ENCODE results near the gene ATCAY. TPM values are rescaled to one million over a fixed set of nuclear protein-coding genes. Genes with fewer than 3 reads are reported as not detected.
"Not testable (repeated sequence)": the region's sequence is repeated elsewhere in the genome, so short reads cannot be mapped to it uniquely, and the experiment has no call there.

Gene ATCAY
- total RNA-seq, 1 donor: under 0.01 TPM

DNA sequence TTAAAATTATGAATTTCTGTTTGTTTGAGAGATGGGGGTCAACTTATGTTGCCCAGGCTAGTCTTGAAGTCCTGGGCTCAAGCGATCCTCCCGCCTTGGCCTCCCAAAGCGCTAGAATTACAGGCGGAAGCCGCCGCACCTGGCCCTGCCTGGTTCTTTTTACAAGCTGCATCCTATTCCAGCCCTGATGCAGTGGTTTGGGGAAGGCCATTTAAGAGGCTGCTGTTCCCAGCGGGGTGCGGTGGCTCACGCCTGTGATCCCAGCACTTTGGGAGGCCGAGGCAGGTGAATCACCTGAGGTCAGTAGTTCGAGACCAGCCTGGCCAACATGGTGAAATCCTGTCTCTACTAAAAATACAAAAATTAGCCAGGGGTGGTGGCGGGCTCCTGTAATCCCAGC lies 87.5 kb downstream of the ATCAY start:
- not testable (repeated sequence) for DNase-seq (ENCODE audit: low read depth in 2 of 3, low spot score in 2 of 3)

DNA sequence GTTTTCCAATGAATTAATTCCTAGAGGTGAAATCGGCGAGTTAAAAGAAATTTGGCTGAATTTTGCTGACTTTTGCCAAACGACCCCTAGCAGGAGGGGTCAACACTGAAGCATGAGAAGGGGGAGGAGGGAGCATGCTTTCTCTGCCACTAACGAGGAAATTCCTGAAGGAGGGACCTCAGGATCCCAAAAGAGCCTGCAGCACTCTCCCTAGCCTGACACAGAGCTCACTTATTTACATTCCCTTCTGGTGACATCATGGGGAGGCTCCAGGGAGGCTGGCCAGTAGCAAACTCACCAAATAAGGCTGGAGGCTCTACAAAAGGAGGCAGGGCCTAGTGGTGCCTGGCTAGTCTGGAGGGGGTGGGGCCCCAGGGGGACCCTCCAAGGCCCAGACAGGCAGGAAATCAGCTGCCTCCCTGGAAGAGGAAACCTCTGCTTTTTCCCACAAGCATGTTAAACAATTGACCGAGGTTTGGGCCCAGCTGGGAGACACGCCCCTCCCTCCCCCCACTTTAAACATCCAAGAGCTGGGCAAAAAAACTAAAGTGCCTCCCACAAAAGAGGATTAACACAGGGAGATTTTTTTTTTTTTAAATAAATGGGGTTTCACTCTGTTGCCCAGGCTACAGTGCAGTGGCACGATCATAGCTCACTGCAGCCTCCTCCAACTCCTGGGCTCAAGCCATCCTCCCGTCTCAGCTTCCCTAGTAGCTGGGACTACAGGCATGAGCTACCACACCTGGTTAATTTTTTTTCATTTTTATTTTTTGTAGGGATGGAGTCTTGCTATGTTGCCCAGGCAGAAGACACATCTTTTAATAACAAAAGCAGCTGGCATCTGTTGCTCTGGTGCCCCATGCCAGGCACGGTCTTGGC lies 88.3 kb downstream of the ATCAY start:
- DNase-seq (ENCODE audit: low read depth in 2 of 3, low spot score in 2 of 3): no peak

DNA sequence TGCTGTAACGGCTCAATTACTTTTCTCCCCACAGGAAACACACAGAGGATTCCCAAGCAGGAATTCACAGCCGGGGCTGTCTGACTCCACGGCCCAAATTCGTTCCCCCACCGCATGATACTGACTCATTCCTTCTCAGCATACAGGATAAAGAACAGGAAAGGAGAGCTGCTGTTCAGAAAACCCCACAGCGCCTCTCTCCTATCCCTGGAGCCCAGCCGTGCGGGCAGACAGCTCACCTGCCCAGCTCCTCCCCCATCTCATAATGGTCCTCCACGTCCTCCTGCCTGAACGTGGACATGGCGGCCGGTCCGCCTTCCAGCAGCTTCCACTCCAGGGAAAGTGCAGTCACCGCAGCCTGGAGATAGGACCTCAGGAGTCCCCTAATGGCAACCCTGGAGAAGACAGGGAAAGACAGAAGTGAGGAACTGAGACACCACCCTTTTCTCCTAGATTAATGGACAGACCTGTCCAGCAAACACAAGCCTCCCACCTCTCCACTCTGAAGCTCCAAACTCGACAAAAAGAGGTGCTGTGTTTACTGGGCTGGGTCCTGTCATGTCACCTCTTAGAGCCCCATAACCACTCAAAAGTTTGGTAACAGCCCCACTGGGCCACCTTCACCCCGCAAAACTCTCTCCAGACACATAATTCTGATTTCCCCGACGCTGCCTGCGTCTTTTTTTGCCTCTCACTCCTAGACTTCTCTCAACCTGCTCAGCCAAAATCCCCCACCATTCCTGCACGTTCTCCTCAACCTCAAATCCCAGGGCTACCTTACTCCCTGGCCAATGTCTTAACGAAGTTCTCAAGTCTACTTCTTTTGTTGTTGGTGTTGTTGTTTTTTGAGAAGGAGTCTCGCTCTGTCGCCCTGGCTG lies 89.2 kb downstream of the ATCAY start:
- no peak for DNase-seq (ENCODE audit: low read depth in 2 of 3, low spot score in 2 of 3)

DNA sequence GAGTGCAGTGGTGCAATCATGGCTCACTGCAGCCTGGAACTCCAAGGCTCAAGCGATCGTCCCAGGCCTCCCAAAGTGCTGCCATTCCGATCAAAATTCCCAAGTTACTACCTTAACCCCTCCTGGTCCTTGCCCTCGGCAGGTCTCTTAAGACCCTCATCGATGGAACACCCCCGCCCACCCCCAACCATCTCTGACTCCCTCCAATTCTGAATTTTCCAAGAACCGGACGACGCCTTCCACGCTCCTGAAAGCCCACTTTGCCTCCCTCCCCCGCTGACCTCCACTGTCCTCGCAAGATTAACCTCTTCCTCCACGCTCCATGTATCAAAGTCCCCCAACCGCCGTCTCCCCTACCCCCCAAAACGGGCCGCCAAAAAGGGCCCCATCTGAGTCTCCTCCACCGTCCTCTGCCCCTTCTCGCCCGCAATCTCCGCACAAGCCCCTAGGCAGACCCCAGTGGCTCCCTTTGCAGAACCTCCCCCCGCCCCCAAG lies 89.9 kb downstream of the ATCAY start:
- DNase-seq (ENCODE audit: low read depth in 2 of 3, low spot score in 2 of 3): no peak

DNA sequence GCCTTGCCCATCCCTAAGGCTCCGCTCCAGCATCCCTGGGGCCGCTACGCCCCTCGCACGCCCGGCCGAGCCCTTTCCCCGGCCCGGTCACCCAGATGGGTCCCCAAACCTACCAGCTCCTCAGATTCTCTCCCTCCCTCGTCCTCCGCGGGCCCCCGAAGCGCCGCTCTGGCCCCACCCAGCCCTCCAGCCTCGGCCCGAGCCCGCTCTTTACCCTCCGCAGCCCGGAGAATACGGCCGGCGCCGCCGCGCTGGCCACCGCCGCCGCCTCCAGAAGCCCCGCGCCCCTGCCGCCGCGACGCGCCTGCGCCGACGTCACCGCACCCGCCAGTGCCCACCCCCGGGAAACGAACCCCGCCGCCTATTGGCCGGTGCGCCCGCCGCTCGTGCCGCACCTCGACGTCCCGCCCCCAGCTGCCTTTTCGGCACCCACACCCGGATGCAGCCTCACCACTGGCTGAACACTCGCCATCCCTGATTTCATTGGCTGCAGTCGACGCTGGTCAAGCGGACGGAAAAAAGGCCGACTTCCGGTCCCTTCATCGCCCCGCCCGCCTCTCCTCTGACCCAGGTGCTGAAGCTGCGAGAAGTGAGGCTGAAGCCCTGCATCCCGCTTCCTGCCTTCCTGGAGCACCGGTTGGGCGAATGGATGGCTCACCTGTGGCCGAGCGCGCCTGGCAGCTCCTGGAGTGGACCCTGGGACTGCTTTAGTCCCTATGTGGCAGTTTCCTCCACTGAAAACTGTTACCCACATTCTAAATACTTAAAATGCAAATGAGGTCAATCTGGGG lies 90.5 kb downstream of the ATCAY start, which contains the start of gene DAPK3:
Gene DAPK3 (minus strand): TSS at position 292 of the 791 bp plus-strand sequence. CDS start 1,364 bp downstream, outside the sequence.
- peak; percentile 60 to 93 (median 89) for DNase-seq (ENCODE audit: low read depth in 2 of 3, low spot score in 2 of 3)

DNA sequence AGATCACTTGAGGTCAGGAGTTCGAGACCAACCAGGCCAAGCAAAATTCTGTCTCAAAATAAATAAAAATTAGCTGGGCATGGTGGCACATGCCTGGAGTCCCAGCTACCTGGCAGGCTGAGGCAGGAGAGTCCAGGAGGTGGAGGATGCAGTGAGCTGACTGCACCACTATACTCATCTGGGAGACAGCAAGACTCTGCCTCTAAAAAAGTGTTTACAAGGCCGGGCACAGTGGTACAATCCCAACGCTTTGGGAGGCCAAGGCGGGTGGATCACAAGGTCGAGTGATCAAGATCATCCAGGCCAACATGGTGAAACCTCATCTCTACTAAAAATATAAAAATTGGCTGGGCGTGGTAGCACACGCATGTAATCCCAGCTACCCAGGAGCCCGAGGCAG lies 94.7 kb downstream of the ATCAY start:
- no peak for DNase-seq (ENCODE audit: low read depth in 2 of 3, low spot score in 2 of 3)

DNA sequence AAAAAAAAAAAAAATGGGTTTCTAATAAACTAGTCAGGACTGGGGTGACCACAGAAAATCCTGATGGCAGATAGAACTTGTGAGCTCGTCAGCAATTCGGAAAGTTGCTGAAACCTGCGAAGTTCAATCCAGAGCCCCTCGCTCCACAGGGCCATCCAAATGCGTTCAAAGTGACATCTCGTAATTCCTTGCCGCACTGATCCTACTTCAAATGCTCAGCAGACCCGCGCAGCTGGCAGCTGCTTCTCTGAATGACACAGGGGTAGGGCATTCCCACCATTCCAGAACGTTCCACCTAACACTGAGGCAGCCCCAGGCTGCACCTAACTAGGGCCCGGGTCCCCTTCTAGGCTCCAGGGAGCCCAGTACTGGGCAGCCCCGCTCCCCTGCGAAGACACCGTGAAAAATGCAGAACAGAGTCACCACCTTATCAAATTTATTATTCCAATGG lies 95.2 kb downstream of the ATCAY start:
- DNase-seq (ENCODE audit: low read depth in 2 of 3, low spot score in 2 of 3): no peak

DNA sequence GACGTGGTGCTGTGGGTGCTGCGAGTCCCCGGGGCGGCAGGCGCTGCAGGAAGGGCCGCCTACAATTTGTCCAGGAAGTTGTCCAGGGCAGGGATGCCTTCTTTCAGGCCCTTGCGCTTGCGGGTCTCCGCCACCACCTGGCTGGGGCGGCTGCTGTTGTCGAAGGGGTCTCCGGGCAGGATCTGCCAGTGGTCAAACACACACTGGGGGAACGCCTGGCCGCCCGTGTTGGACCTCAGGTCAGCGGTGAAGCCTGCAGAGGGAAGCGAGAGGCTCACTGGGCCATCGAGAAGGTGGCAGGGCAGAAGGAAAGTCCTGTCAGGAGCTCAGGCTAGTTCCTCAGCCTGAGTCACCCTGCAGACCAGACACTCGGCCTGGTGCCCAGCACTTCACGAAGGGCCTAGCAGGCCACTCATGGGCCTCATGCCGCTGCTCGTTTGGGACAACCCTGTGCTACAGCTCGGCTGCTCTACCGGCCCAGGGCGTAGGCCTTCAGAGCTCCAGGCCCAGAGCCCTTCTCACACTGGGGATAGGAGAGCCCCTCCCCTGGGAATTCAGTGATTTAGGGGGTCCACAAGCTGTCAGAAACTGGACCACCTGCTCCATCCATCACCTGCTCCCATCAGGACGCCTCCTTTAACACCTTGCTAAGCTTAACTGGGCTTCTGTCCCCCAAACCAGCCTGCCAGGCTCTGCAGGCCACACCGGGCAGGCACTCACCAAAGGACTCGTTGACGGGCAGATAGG lies 96.2 kb downstream of the ATCAY start:
- no peak for DNase-seq (ENCODE audit: low read depth in 2 of 3, low spot score in 2 of 3)

Small RNA genes within 50 kb of the gene (small RNA-seq; reads per million reads assigned to genes)
- gene RN7SL202P: not detected

Other genes starting within 250 kb of the ATCAY start
- 23.4 TPM for gene PIP5K1C, start 180.2 kb upstream of the ATCAY start, total RNA-seq
- 1.1 TPM for gene TJP3, start 172.3 kb upstream of the ATCAY start, total RNA-seq
- 36.4 TPM for gene APBA3, start 119.0 kb upstream of the ATCAY start, total RNA-seq
- 42.0 TPM for gene MRPL54, start 118.0 kb upstream of the ATCAY start, total RNA-seq
- under 0.01 TPM for gene RAX2, start 108.5 kb upstream of the ATCAY start, total RNA-seq
- gene MATK, start 94.3 kb upstream of the ATCAY start, total RNA-seq: 160 TPM
- under 0.01 TPM for gene ZFR2, start 11.6 kb upstream of the ATCAY start, total RNA-seq
- not detected for gene NMRK2, start 52.4 kb downstream of the ATCAY start, total RNA-seq
- 61.7 TPM for gene DAPK3, start 90.4 kb downstream of the ATCAY start, total RNA-seq
- 7,662 TPM for gene EEF2, start 104.8 kb downstream of the ATCAY start, total RNA-seq
- 21.8 TPM for gene PIAS4, start 127.1 kb downstream of the ATCAY start, total RNA-seq
- 31.2 TPM for gene ZBTB7A, start 186.2 kb downstream of the ATCAY start, total RNA-seq
- 136 TPM for gene MAP2K2, start 243.4 kb downstream of the ATCAY start, total RNA-seq